H9 (cell line): Measurements from ENCODE around the gene DUSP23. TPM values are rescaled to one million over a fixed set of nuclear protein-coding genes. Genes with fewer than 3 reads are reported as not detected.

Experiments
- DNase-seq: peaks from one replicate; pipeline ENCODE4 v3.0.0-alpha.2; 2017
- H2AFZ ChIP-seq: one replicate; pipeline ENCODE4 v1.6.1; 2013; ENCODE audit warnings: mild to moderate bottlenecking, low read length, control low read depth, moderate library complexity
- H2AK5ac ChIP-seq: 2 replicates; pipeline ENCODE4 v1.6.1; 2013; ENCODE audit warnings: low read length, control low read depth, mixed read lengths; ENCODE audit not compliant: insufficient read length
- H2BK120ac ChIP-seq: one replicate; pipeline ENCODE4 v1.6.1; 2013; ENCODE audit warnings: low read depth, mild to moderate bottlenecking, low read length, control low read depth, inconsistent platforms; ENCODE audit not compliant: poor library complexity, severe bottlenecking
- H2BK12ac ChIP-seq: 2 replicates; pipeline ENCODE4 v1.6.1; 2013; ENCODE audit warnings: low read length, control low read depth, mixed read lengths, low read depth; ENCODE audit not compliant: insufficient read length
- H2BK15ac ChIP-seq: 2 replicates; pipeline ENCODE4 v1.6.1; 2013; ENCODE audit warnings: low read depth, low read length, control low read depth
- H2BK20ac ChIP-seq: one replicate; pipeline ENCODE4 v1.6.1; 2013; ENCODE audit warnings: low read depth, mild to moderate bottlenecking, low read length, control low read depth, inconsistent platforms; ENCODE audit not compliant: poor library complexity, severe bottlenecking
- H2BK5ac ChIP-seq: 2 replicates; pipeline ENCODE4 v1.6.1; 2013; ENCODE audit warnings: low read length, control low read depth, mixed read lengths; ENCODE audit not compliant: insufficient read length
- H3K14ac ChIP-seq: 2 replicates; pipeline ENCODE4 v1.6.1; 2013; ENCODE audit warnings: low read length, control low read depth; ENCODE audit not compliant: insufficient read depth
- H3K18ac ChIP-seq: 2 replicates; pipeline ENCODE4 v1.6.1; 2013; ENCODE audit warnings: low read depth, mild to moderate bottlenecking, mixed read lengths, low read length, control low read depth; ENCODE audit not compliant: insufficient read length
- H3K23ac ChIP-seq: 2 replicates; pipeline ENCODE4 v1.6.1; 2013; ENCODE audit warnings: low read length, control low read depth, mixed read lengths, low read depth; ENCODE audit not compliant: insufficient read length
- H3K23me2 ChIP-seq: 2 replicates; pipeline ENCODE4 v1.6.1; 2013; ENCODE audit warnings: low read depth, mild to moderate bottlenecking, mixed read lengths, low read length, control low read depth; ENCODE audit not compliant: insufficient read length, poor library complexity, severe bottlenecking
- H3K27ac ChIP-seq: 2 replicates; pipeline ENCODE4 v1.5.1; 2013; ENCODE audit warnings: low read length, control low read depth, mixed read lengths, low read depth; ENCODE audit not compliant: insufficient read length
- H3K27me3 ChIP-seq: 2 replicates; pipeline ENCODE4 v1.6.1; 2013; ENCODE audit warnings: low read length, control low read depth, inconsistent platforms; ENCODE audit not compliant: insufficient read depth
- H3K4ac ChIP-seq: 2 replicates; pipeline ENCODE4 v1.6.1; 2013; ENCODE audit warnings: low read depth, mild to moderate bottlenecking, control low read depth, inconsistent platforms, low read length, moderate library complexity
- H3K4me1 ChIP-seq: 2 replicates; pipeline ENCODE4 v1.6.1; 2013; ENCODE audit warnings: low read length, control low read depth, inconsistent platforms; ENCODE audit not compliant: insufficient read depth
- H3K4me2 ChIP-seq: 2 replicates; pipeline ENCODE4 v1.6.1; 2013; ENCODE audit warnings: low read length, control low read depth, mixed read lengths; ENCODE audit not compliant: insufficient read length, insufficient read depth
- H3K56ac ChIP-seq: 2 replicates; pipeline ENCODE4 v1.6.1; 2013; ENCODE audit warnings: low read depth, mild to moderate bottlenecking, mixed read lengths, low read length, control low read depth; ENCODE audit not compliant: insufficient read length
- H3K79me1 ChIP-seq: 2 replicates; pipeline ENCODE4 v1.6.1; 2013; ENCODE audit warnings: low read depth, mild to moderate bottlenecking, moderate library complexity, low read length, control low read depth, inconsistent platforms; ENCODE audit not compliant: insufficient read depth, poor library complexity, severe bottlenecking
- H3K79me2 ChIP-seq: 2 replicates; pipeline ENCODE4 v1.6.1; 2013; ENCODE audit warnings: low read length, control low read depth, inconsistent platforms; ENCODE audit not compliant: insufficient read depth
- H3K9ac ChIP-seq: 2 replicates; pipeline ENCODE4 v1.6.1; 2013; ENCODE audit warnings: low read length, control low read depth, mixed read lengths; ENCODE audit not compliant: insufficient read length; ENCODE audit errors: extremely low read depth
- H3K9me3 ChIP-seq: one replicate; pipeline ENCODE4 v1.6.1; 2013; ENCODE audit warnings: low read depth, low read length, inconsistent platforms; ENCODE audit not compliant: control insufficient read depth
- H3T11ph ChIP-seq: one replicate; pipeline ENCODE4 v1.6.1; 2013; ENCODE audit warnings: mild to moderate bottlenecking, low read length, control low read depth, inconsistent platforms
- H4K20me1 ChIP-seq: one replicate; pipeline ENCODE4 v1.6.1; 2013; ENCODE audit not compliant: control insufficient read depth, insufficient read length, insufficient read depth
- H4K5ac ChIP-seq: 2 replicates; pipeline ENCODE4 v1.6.1; 2013; ENCODE audit warnings: low read depth, mild to moderate bottlenecking, mixed read lengths, low read length, control low read depth; ENCODE audit not compliant: insufficient read length
- H4K8ac ChIP-seq: replicated peaks from 2 replicates; pipeline ENCODE4 v1.6.1; 2013; ENCODE audit warnings: low read length, control low read depth, mixed read lengths, low read depth; ENCODE audit not compliant: insufficient read length
- H4K91ac ChIP-seq: 2 replicates; pipeline ENCODE4 v1.6.1; 2013; ENCODE audit warnings: low read depth, mild to moderate bottlenecking, moderate library complexity, mixed read lengths, low read length, control low read depth; ENCODE audit not compliant: insufficient read length
- H3K27ac Mint-ChIP-seq, 3 experiments: 2 replicates in 2 of 3; 3 replicates in 1 of 3; pipeline ENCODE4 v1.8.0; 2020 to 2021; ENCODE audit warnings: mixed read lengths in 3 of 3, mild to moderate bottlenecking in 1 of 3, moderate library complexity in 1 of 3
- H3K27me3 Mint-ChIP-seq: 2 replicates; pipeline ENCODE4 v1.8.0; 2021; ENCODE audit warnings: low read depth, mild to moderate bottlenecking, moderate library complexity, mixed read lengths
- H3K36me3 Mint-ChIP-seq, 3 experiments: 2 replicates in 2 of 3; 3 replicates in 1 of 3; pipeline ENCODE4 v1.8.0; 2020 to 2021; ENCODE audit warnings: low read depth in 3 of 3, mixed read lengths in 3 of 3; ENCODE audit not compliant: insufficient read depth in 1 of 3
- H3K4me1 Mint-ChIP-seq, 2 experiments: 2 replicates each; pipeline ENCODE4 v1.8.0; 2020; ENCODE audit warnings: mixed read lengths in 2 of 2
- H3K4me3 Mint-ChIP-seq, 2 experiments: 2 replicates in 1 of 2; 3 replicates in 1 of 2; pipeline ENCODE4 v1.8.0; 2020 to 2021; ENCODE audit warnings: mild to moderate bottlenecking in 2 of 2, mixed read lengths in 2 of 2, moderate library complexity in 1 of 2
- H3K9me3 Mint-ChIP-seq, 2 experiments: 2 replicates in 1 of 2; 3 replicates in 1 of 2; pipeline ENCODE4 v1.8.0; 2020; ENCODE audit warnings: mild to moderate bottlenecking in 2 of 2, mixed read lengths in 2 of 2, moderate library complexity in 1 of 2
- WGBS: extraction: QIAGEN DNeasy Blood & Tissue Kit; methylation state at CpG from one replicate; pipeline ENCODE4 v1.1.7; 2013; ENCODE audit warnings: missing lambda C conversion rate, low lambda C conversion rate, mixed read lengths; ENCODE audit not compliant: insufficient read length; ENCODE audit errors: extremely low coverage; 5-methylcytosine and 5-hydroxymethylcytosine counted together
- total RNA-seq: library from RNA; stranded (reverse); gene quantifications from 2 replicates; pipeline ENCODE4 v1.2.1, GENCODE V29; 2021
- TF ChIP-seq, protein P1 (sequence below): fragments of 200-600 bp; sonication (generic); conservative IDR thresholded peaks from 3 replicates; pipeline ENCODE4 v1.8.0; 2021; ENCODE audit warnings: antibody characterized with exemption, mild to moderate bottlenecking

Gene DUSP23
- total RNA-seq, 1 experiment from 2014 or later = 25.0 TPM

DNA sequence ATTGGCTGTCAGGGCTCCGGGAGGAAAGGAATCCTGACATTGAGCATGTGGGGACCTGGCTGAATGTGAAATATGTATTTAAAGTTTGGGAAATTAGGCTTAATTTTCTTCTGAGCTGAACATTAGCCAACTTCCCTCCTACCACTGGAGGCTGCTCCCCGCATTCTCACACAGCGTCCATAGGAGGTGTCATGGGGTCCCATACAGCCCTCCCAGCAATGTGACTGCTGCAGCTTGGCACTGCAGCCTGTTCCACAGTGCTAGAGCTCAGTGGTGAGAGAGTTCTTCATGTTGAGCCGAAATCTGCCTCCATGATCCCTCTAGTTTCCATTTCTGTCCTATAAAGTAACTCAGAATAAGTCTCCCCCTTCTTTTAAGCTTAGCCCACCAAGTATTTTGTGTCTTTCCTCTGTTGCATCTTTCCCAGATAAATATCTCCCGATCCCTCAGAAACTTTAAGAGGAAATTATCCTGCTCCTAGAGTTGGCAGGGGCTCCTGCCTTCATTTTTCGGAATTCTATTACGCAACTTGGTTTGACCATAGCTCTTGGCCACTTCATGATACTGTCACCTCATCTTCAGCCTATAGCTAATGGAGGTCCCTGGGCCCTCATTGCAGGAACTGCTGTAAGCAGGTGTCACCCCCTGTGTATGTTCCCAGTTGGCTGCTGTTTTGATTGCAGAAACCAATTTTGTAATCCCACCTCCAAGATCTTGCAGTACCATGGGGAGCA, 23.4 kb downstream of the DUSP23 start:
- no peak overlapping the region for H3K4me2 ChIP-seq
- H3K27me3 ChIP-seq = no peaks in the 10 kb centered on the region
- H3K14ac ChIP-seq = no peak overlapping the region
- H3K4me1 ChIP-seq = no peaks in the 10 kb centered on the region
- H3K23ac ChIP-seq = no peak overlapping the region
- no peak overlapping the region for H2AK5ac ChIP-seq
- no peak overlapping the region for H3K4ac ChIP-seq
- H3K27ac Mint-ChIP-seq = no peak overlapping the region
- H3K4me3 Mint-ChIP-seq = no peak overlapping the region
- H3K4me1 Mint-ChIP-seq = no peaks in the 10 kb centered on the region
- H3T11ph ChIP-seq = no peak overlapping the region
- no peak overlapping the region for H3K9ac ChIP-seq
- no peaks in the 10 kb centered on the region for H3K79me2 ChIP-seq
- no peaks in the 10 kb centered on the region for H4K20me1 ChIP-seq
- H3K79me1 ChIP-seq = no peaks in the 10 kb centered on the region
- no peak overlapping the region for H4K91ac ChIP-seq
- DNase-seq = no peak
- H3K9me3 ChIP-seq = no peaks in the 10 kb centered on the region
- whole genome bisulfite sequencing = no CpG with 5 or more reads among the region's 7 CpGs
- no peak overlapping the region for H2BK12ac ChIP-seq
- no peak overlapping the region for H2BK5ac ChIP-seq
- TF ChIP-seq, protein P1, sequence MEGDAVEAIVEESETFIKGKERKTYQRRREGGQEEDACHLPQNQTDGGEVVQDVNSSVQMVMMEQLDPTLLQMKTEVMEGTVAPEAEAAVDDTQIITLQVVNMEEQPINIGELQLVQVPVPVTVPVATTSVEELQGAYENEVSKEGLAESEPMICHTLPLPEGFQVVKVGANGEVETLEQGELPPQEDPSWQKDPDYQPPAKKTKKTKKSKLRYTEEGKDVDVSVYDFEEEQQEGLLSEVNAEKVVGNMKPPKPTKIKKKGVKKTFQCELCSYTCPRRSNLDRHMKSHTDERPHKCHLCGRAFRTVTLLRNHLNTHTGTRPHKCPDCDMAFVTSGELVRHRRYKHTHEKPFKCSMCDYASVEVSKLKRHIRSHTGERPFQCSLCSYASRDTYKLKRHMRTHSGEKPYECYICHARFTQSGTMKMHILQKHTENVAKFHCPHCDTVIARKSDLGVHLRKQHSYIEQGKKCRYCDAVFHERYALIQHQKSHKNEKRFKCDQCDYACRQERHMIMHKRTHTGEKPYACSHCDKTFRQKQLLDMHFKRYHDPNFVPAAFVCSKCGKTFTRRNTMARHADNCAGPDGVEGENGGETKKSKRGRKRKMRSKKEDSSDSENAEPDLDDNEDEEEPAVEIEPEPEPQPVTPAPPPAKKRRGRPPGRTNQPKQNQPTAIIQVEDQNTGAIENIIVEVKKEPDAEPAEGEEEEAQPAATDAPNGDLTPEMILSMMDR = no peak; the same call in 2 of the 3 replicates
- H3K18ac ChIP-seq = no peak overlapping the region
- no peaks in the 10 kb centered on the region for H3K23me2 ChIP-seq
- H3K27me3 Mint-ChIP-seq = peaks cover 17% of the 10 kb centered on the region
- H3K56ac ChIP-seq = no peak overlapping the region
- H2BK20ac ChIP-seq = no peak overlapping the region
- H4K5ac ChIP-seq = no peak overlapping the region
- H3K36me3 Mint-ChIP-seq = no peaks in the 10 kb centered on the region; a peak in 1 of 7 replicates
- H2AFZ ChIP-seq = no peak overlapping the region
- no peak overlapping the region for H3K27ac ChIP-seq
- H3K9me3 Mint-ChIP-seq = no peaks in the 10 kb centered on the region
- H2BK120ac ChIP-seq = no peak overlapping the region
- no peak overlapping the region for H2BK15ac ChIP-seq
- H4K8ac ChIP-seq = no peak overlapping the region
